Heart right ventricle (tissue), 16 donors: ENCODE data around the gene HPGDS. TPM values are rescaled to one million over a fixed set of nuclear protein-coding genes. Genes with fewer than 3 reads are reported as not detected.

ENCODE experiments used
- ATAC-seq, 8 donors: fragments of 200-7000 bp; cut with Tn5 transposase; one replicate each; pipeline ENCODE4 v1.9.1; 2020; ENCODE audit warnings: mild to moderate bottlenecking in 8 of 8, moderate library complexity in 8 of 8, moderate number of reproducible peaks in 1 of 8
- DNase-seq, 2 donors: peaks; one replicate each; pipeline ENCODE4 v3.0.0-alpha.2; 2020
- H3K27ac ChIP-seq, 10 donors: fragments of 200-600 bp; sonication (generic) in 2 of 10; one replicate each; pipeline versions ENCODE4 v1.5.0 to v1.8.0; 2020 to 2022; ENCODE audit warnings: mild to moderate bottlenecking in 3 of 10
- H3K27me3 ChIP-seq, 7 donors: fragments of 200-600 bp; one replicate each; pipeline ENCODE4 v1.8.0; 2021 to 2022; ENCODE audit warnings: mild to moderate bottlenecking in 2 of 7
- H3K36me3 ChIP-seq, 9 donors: fragments of 200-600 bp; sonication (generic) in 1 of 9; one replicate each; pipeline versions ENCODE4 v1.5.0 to v1.8.0; 2020 to 2022; ENCODE audit warnings: mild to moderate bottlenecking in 2 of 9
- H3K4me1 ChIP-seq, 9 donors: fragments of 200-600 bp; sonication (generic) in 1 of 9; one replicate each; pipeline versions ENCODE4 v1.5.0 to v1.8.0; 2020 to 2022; ENCODE audit warnings: mild to moderate bottlenecking in 4 of 9
- H3K4me3 ChIP-seq, 10 donors: fragments of 200-600 bp; sonication (generic) in 2 of 10; one replicate each; pipeline versions ENCODE4 v1.5.0 to v1.8.0; 2020 to 2022; ENCODE audit warnings: mild to moderate bottlenecking in 7 of 10, moderate library complexity in 2 of 10
- H3K9me3 ChIP-seq, 11 donors: fragments of 200-600 bp in 10 of 11; sonication (generic) in 2 of 11; one replicate each; pipeline versions ENCODE4 v1.5.0 to v1.8.0; 2013 to 2022; ENCODE audit warnings: mild to moderate bottlenecking in 2 of 11, control low read depth in 1 of 11, moderate library complexity in 1 of 11
- CTCF ChIP-seq, 9 donors: fragments of 200-600 bp; sonication (generic) in 2 of 9; IDR thresholded peaks; one replicate each; pipeline versions ENCODE4 v1.5.0 to v1.8.0; 2021 to 2022; ENCODE audit warnings: antibody characterized with exemption in 9 of 9, mild to moderate bottlenecking in 5 of 9, moderate library complexity in 1 of 9
- WGBS, 2 donors: extraction: QIAGEN DNeasy Blood & Tissue Kit; methylation state at CpG; one replicate each; pipeline ENCODE4 v1.1.7; 2013; ENCODE audit warnings: inconsistent platforms in 1 of 2; 5-methylcytosine and 5-hydroxymethylcytosine counted together
- intact Hi-C, 10 donors: fragments of 100-400 bp; cut with DNase I; formaldehyde crosslinking; loops; one replicate each; pipeline versions ENCODE4 v1.11.1 to v1.14.2; 2022
- polyA plus RNA-seq, 2 donors: library from polyadenylated mRNA; stranded (reverse); fragments of 200-250 nt; gene quantifications; one replicate each; pipeline ENCODE4 v1.2.3, GENCODE V29; 2013
- total RNA-seq, 10 donors: library from RNA; stranded (reverse); fragmentation: NEBNext Ultra II Directional in 3 of 10; extraction: Animal tissue kit (Norgen Biotek cat#: 25700) in 3 of 10; gene quantifications; one replicate each; pipeline versions ENCODE4 v1.2.1 to v1.2.4, GENCODE V29; 2021 to 2023
- donor health status: Arrhythmogenic right ventricular cardiomyopathy.
- donor health status: ischemic (EF 13 %, LVEDD 7.1; RV severe dilation, severe dysfunction).
- donor health status: healthy with polysubstance abuse.
- donor health status: DM: no; HTN: yes; CAD: no.
- donor health status: DM: no; HTN: no; CAD: no.
- donor health status: ischemic (EF 25% LVEDD 6.9; RV normal size, moderate dysfunction).
- donor health status: ischemic (EF 25% LVEDD 5.7; RV mildly dilated, moderate dysfunction).
- donor health status: healthy.
- donor health status: DM: yes; HTN: yes; CAD: no.
- donor health status: Ischemic cardiomyopathy.
- donor health status: ischemic (EF 35%, LVEDD 5.7; RV mildly dilated, moderate dysfunction).
- donor health status: nonischemic (EF 11% LVEDD 7.7; RV severe dilation, severe dysfunction).
- donor health status: DM: yes; HTN: yes; CAD: no.
- donor health status: PGD.
- donor health status: ischemic (EF 29% LVEDD 5.4; RV normal size, mild dysfunction).
- donor health status: nonischemic (EF 23%, LVEDD 6.1; RV moderate dilation, normal function).

Gene HPGDS
- total and polyA plus RNA-seq, 12 donors = 0.13 to 3.0 (median 1.0) TPM

- Histone ChIP-seq H3K36me3 (no peaks in the 10 kb centered on the region), H3K4me3 (no peak overlapping the region), H3K27me3 (no peaks in the 10 kb centered on the region), H3K27ac (no peak overlapping the region), H3K4me1 (no peaks in the 10 kb centered on the region), H3K9me3 (no peaks in the 10 kb centered on the region)
- intact Hi-C loops = no loop called here
- TF ChIP-seq CTCF (IDR thresholded peaks at IDR 0.05) = no peak
- WGBS, 2 donors = 95% methylated on average over 2 of the region's 2 CpGs
- no peak for ATAC-seq
- no peak for DNase-seq
These were observed 15.0 kb upstream of the HPGDS start for GRCh38 chr4:94357624-94358023.

- H3K36me3 ChIP-seq = no peaks in the 10 kb centered on the region
- intact Hi-C loops = no loop called here
- TF ChIP-seq CTCF (IDR thresholded peaks at IDR 0.05) = no peak
- no peaks in the 10 kb centered on the region for H3K27me3 ChIP-seq
- H3K9me3 ChIP-seq = no peaks in the 10 kb centered on the region
- 72 to 75% methylated on average over 2 of the region's 2 CpGs for WGBS, 2 donors
- DNase-seq = no peak
- no peak overlapping the region for H3K4me3 ChIP-seq
- peaks cover 0 to 6% (median 0%) of the 10 kb centered on the region in 9 donors for H3K4me1 ChIP-seq
- no peak for ATAC-seq
- no peak overlapping the region for H3K27ac ChIP-seq
These were observed 13.8 kb upstream of the HPGDS start for GRCh38 chr4:94356444-94356843.

GRCh38 chr4:94354474-94354896 lies 11.8 kb upstream of the HPGDS start:
- peak in 4 of 8 donors; percentile 24 to 65 (median 34) for ATAC-seq
- intact Hi-C loops = no loop called here
- H3K4me1 ChIP-seq = peaks cover 0 to 6% (median 0%) of the 10 kb centered on the region in 9 donors
- H3K4me3 ChIP-seq = no peak overlapping the region
- no peaks in the 10 kb centered on the region for H3K36me3 ChIP-seq
- no peaks in the 10 kb centered on the region for H3K27me3 ChIP-seq
- DNase-seq = no peak
- H3K27ac ChIP-seq = no peak overlapping the region
- H3K9me3 ChIP-seq = no peaks in the 10 kb centered on the region
- no peak for TF ChIP-seq CTCF (IDR thresholded peaks at IDR 0.05)
- WGBS, 2 donors = 65 to 74% methylated on average over 6 of the region's 6 CpGs

- 96 to 98% methylated on average over 2 of the region's 2 CpGs for WGBS, 2 donors
- ATAC-seq = peak in 2 of 8 donors; percentile 24 to 25
These were observed 10.4 kb upstream of the HPGDS start for GRCh38 chr4:94352996-94353395.

More at GRCh38 chr4:94352996-94353395, 10.4 kb upstream of the HPGDS start:
- no peak overlapping the region for H3K4me3 ChIP-seq
- no peak for TF ChIP-seq CTCF (IDR thresholded peaks at IDR 0.05)
- DNase-seq = no peak
- H3K4me1 ChIP-seq = peaks cover 0 to 6% (median 0%) of the 10 kb centered on the region in 9 donors
- no peak overlapping the region for H3K27ac ChIP-seq
- H3K36me3 ChIP-seq = no peaks in the 10 kb centered on the region
- no peaks in the 10 kb centered on the region for H3K27me3 ChIP-seq
- intact Hi-C loops = no loop called here
- no peaks in the 10 kb centered on the region for H3K9me3 ChIP-seq
